ENCODE data around the gene CNTN5.

GRCh38 chr11:100061006-100061405 is 1040.3 kb downstream of the CNTN5 start:
- TF ChIP-seq SIN3A (IDR thresholded peaks at IDR 0.05; ENCODE audit: borderline replicate concordance, low read depth, low read length), result no peak
- TF ChIP-seq CTCF (IDR thresholded peaks at IDR 0.05), result no peak
- no peak for TF ChIP-seq USF2 (IDR thresholded peaks at IDR 0.05; ENCODE audit: borderline replicate concordance, low read depth, low read length)
- TF ChIP-seq REST (IDR thresholded peaks at IDR 0.05; ENCODE audit: low read depth, low read length), result no peak
- TF ChIP-seq NFIC (IDR thresholded peaks at IDR 0.05; ENCODE audit: borderline replicate concordance), result no peak
- no peak for TF ChIP-seq EP300 (IDR thresholded peaks at IDR 0.05; ENCODE audit: borderline replicate concordance in 1 of 2, low read depth in 1 of 2, low read length in 1 of 2)
- no peak for TF ChIP-seq CHD2 (IDR thresholded peaks at IDR 0.05; ENCODE audit: low read length, partially characterized antibody)
- no peak for TF ChIP-seq MAX (IDR thresholded peaks at IDR 0.05; ENCODE audit: low read depth)
- TF ChIP-seq JUND (IDR thresholded peaks at IDR 0.05), result no peak
- TF ChIP-seq SMC3 (IDR thresholded peaks at IDR 0.05; ENCODE audit: low read depth, low read length), result no peak

All from SK-N-SH (cell line).